GM19467 (cell line): ENCODE measurements around the gene SPRR2A.
"Not testable (repeated sequence)": the region's sequence is repeated elsewhere in the genome, so short reads cannot be mapped to it uniquely, and the experiment has no call there.

Source experiments
- ATAC-seq: cut with Tn5 transposase; IDR thresholded peaks from one replicate; pipeline ENCODE4 v1.9.1; 2021; ENCODE audit warnings: mild to moderate bottlenecking, moderate library complexity; ENCODE audit not compliant: unreplicated experiment

The SPRR2A gene

GRCh38 chr1:153057375-153057774, at the start of gene SPRR2A:
Gene SPRR2A (minus strand): TSS chr1:153057512. CDS start chr1:153056735, 777 bp downstream.
- no peak for ATAC-seq

GRCh38 chr1:153100245-153100644, 42.9 kb upstream of the SPRR2A start:
- no peak for ATAC-seq

- no peak for ATAC-seq
Measured at GRCh38 chr1:153099461-153100045, 42.2 kb upstream of the SPRR2A start.

GRCh38 chr1:153095764-153096163, 38.5 kb upstream of the SPRR2A start:
- ATAC-seq: no peak

- no peak for ATAC-seq
Measured at GRCh38 chr1:153094426-153094825, 37.1 kb upstream of the SPRR2A start, which contains the start of gene SPRR2E. Gene SPRR2E (minus strand): TSS chr1:153094526. CDS start chr1:153093751, 775 bp downstream.

- ATAC-seq: no peak
Measured at GRCh38 chr1:153087652-153088051, 30.3 kb upstream of the SPRR2A start.

- ATAC-seq: no peak
Measured at GRCh38 chr1:153081736-153082135, 24.4 kb upstream of the SPRR2A start.

- ATAC-seq: no peak
Measured at GRCh38 chr1:153072806-153073726, 15.8 kb upstream of the SPRR2A start.

- no peak for ATAC-seq
Measured at GRCh38 chr1:153071511-153071910, 14.2 kb upstream of the SPRR2A start, which contains the start of gene SPRR2B. Gene SPRR2B (minus strand): TSS chr1:153071611. CDS start chr1:153070839, 772 bp downstream.

- ATAC-seq: no peak
Measured at GRCh38 chr1:153070243-153070642, 12.9 kb upstream of the SPRR2A start.

- no peak for ATAC-seq
Measured at GRCh38 chr1:153058826-153059784, 1.8 kb upstream of the SPRR2A start.

GRCh38 chr1:153058154-153058553, 842 bp upstream of the SPRR2A start:
- no peak for ATAC-seq

GRCh38 chr1:153056111-153056510, 1.2 kb downstream of the SPRR2A start:
- not testable (repeated sequence) for ATAC-seq

- no peak for ATAC-seq
Measured at GRCh38 chr1:153049211-153049610, 8.1 kb downstream of the SPRR2A start.

- ATAC-seq: no peak
Measured at GRCh38 chr1:153040950-153041631, 16.2 kb downstream of the SPRR2A start, which contains the start of gene SPRR2D. Gene SPRR2D (minus strand): TSS chr1:153041120. CDS start chr1:153040346, 774 bp downstream.

- no peak for ATAC-seq
Measured at GRCh38 chr1:153035211-153035610, 22.1 kb downstream of the SPRR2A start.

GRCh38 chr1:153032677-153033308, 24.5 kb downstream of the SPRR2A start:
- ATAC-seq: no peak

GRCh38 chr1:153032073-153032472, 25.2 kb downstream of the SPRR2A start:
- no peak for ATAC-seq

GRCh38 chr1:153030895-153031294, 26.4 kb downstream of the SPRR2A start, which contains the start of gene SPRR1B:
Gene SPRR1B (plus strand): TSS chr1:153031203. CDS start chr1:153032346, 1,143 bp downstream.
- ATAC-seq: no peak
